ENCODE data around the gene BUD31.
"Not testable (repeated sequence)": the region's sequence is repeated elsewhere in the genome, so short reads cannot be mapped to it uniquely, and the experiment has no call there.

BUD31 gene

DNA sequence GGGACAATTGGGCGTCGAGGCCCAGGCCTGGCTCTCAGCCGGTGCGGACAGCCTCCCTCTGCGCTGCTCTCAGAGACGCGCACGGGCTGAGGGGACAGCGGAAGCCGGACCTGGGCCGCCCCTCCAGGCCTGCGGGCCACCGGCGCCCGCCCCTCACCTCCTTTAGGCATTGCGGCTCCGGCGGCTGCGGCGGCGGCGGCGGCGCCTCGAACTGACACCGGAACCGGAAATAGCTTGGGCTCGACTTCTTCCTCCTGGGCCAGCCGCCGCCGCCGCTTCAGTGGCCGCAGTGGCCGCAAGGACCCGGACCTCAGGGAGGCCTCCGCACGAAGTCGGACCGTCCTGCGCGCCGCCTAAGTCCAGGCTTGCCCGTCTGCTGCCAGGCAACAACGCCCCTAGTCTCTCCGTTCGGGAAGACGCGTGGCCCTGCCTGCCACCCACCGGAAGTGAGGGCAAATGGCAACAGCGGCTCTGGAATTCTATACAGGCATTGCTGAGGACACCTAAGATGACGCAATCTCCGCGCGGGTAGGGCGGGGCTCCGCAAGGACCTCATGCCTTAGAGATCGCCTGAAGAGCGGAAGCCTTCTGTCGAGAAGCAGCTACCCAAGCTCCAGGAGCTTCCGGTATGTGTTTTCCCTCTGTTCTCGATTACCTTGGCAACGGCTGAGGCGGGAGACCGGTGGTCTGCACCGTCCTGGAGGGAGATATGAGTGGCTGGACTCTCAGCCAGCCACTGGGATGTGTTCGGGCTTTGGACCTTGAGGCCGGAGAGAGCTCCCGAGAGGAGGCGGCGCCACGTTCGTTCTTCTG lies at the start of gene BUD31, which contains the start of gene PDAP1:
TSS of gene BUD31 (plus strand) at position 591 of the 813 bp plus-strand sequence. CDS start 2,124 bp downstream, outside the sequence.
TSS of gene PDAP1 (minus strand) at position 219 of the 813 bp plus-strand sequence. CDS start at position 170, 49 bp downstream.
- peak; percentile 87 for DNase-seq (ENCODE audit: low read depth)

DNA sequence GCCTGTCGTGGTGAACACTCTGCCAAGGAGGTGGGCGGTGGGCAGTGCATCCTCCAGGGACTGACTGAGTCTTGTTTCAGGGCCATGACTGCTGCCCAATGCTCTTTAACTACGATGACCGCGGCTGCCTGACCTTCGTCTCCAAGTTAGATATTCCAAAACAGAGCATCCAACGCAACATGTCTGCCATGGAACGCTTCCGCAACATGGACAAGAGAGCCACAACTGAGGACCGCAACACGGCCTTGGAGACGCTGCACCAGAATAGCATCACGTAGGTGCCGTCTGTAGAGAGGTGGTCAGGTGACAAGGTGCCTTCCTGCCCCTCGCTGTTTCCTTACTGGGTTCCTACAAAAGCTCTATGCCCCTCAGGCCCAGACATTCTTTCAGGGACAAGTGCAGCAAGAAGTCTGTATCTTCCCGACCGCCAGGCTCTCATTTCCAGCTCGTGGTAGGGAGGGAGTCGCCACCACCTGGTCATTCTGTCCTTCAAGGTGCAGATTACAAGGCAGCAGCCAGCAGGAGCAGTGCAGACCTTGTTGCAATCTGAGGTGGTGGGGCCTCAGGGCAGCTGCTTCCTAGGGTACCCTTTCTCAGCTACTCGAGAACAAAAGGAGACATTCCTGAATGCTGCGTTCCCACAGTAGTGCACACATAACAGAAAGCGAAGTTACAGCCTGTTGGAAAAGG lies 49.2 kb upstream of the BUD31 start:
- DNase-seq (ENCODE audit: low read depth), result no peak

DNA sequence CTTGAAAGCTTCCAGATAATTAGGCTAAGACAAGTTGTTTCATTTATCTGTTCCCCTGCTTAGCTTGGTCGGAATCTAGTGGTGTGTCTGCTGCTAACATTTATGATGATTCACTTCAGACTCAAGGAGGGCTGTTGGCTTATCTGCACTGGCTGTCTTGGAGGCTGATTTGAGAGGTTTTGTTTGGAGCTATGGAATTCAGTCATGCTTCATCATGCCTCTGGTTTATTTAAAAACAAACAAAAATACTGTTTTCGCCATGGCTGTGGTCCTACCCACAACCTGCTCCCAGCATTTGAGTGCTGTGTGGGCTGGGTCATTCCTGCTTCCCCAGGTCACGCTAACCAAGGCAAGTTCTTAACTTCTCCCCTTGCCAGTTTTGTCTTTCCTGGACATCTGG lies 46.0 kb upstream of the BUD31 start:
- no peak for DNase-seq (ENCODE audit: low read depth)

- no peak for DNase-seq (ENCODE audit: low read depth)
Observed at GRCh38 chr7:99363286-99363685, 45.5 kb upstream of the BUD31 start.

GRCh38 chr7:99365318-99366141 lies 43.2 kb upstream of the BUD31 start:
- DNase-seq (ENCODE audit: low read depth), result peak; percentile 44

DNA sequence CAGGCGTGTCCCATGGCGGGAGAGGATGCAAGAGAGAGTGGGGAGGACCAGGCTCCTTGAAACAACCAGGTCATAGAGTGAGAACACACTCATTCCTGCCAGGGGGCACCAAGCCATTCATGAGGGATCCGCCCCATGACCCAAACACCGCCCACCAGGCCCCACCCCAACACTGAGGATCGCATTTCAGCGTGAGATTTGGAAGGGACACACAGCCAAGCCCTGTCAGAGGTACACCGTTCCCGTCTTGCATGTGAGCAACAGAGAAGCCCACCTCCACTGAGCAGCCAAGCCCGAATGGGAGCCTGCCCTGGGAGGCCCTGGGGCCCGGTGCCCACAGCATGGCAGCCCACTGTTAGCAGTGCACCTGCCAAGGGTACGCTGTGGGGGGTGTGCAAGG lies 42.1 kb upstream of the BUD31 start:
- DNase-seq (ENCODE audit: low read depth), result no peak

DNA sequence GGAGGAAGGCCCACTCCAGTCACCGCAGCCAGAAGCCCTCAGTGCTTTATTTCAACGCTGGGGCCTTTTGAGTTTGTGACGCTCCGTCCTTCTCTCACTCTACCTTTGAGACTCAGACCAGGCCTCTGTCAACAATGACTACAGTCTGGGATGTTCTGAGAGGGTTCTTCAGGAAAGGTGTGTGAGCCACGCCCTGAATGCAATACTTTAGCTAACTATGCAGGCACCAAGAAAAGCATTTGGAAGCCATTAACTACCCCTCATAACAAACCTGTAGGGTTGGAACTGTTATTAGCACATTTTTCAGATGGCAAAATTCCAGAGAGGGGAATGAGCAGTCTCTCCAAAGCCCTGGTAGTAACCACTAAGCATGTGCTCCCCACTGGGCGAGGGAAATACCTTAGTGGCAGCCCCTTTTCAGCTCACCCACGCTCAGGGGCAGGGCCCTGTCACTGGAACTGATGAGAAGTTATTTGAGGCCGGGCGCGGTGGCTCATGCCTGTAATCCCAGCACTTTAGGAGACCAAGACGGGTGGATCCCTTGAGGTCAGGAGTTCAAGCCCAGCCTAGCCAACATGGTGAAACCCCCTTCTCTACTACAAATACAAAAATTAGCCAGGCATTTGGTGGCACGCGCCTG lies 39.9 kb upstream of the BUD31 start:
- no peak for DNase-seq (ENCODE audit: low read depth)

- DNase-seq (ENCODE audit: low read depth), result no peak
Observed at GRCh38 chr7:99369767-99370391, 38.9 kb upstream of the BUD31 start.

DNA sequence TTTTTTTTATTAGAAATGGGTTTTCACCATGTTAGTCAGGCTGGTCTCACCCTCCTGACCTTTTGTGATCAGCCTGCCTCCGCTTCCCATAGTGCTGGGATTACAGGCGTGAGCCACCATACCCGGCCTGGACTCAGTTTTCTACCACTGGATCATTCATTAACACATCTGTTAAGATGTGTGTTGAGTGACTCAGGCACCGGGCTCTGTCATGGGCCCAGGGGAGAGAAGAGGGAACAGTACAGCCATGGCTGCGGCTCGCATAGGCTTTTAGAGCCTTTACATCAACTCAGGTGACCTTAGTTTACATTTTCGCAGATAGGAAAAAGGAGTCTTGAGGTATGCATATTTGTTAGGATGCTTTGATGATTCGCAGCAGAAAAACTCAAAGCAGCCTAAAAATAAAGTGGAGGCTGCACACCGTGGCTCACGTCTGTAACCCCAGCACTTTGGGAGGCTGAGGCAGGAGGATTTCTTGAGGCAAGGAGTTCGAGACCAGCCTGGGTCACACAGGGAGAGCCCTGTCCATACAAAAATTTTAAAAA lies 37.3 kb upstream of the BUD31 start:
- DNase-seq (ENCODE audit: low read depth), result no peak

- DNase-seq (ENCODE audit: low read depth), result no peak
Observed at GRCh38 chr7:99372275-99373090, 36.3 kb upstream of the BUD31 start.

- no peak for DNase-seq (ENCODE audit: low read depth)
Observed at GRCh38 chr7:99373091-99374066, 35.4 kb upstream of the BUD31 start.

DNA sequence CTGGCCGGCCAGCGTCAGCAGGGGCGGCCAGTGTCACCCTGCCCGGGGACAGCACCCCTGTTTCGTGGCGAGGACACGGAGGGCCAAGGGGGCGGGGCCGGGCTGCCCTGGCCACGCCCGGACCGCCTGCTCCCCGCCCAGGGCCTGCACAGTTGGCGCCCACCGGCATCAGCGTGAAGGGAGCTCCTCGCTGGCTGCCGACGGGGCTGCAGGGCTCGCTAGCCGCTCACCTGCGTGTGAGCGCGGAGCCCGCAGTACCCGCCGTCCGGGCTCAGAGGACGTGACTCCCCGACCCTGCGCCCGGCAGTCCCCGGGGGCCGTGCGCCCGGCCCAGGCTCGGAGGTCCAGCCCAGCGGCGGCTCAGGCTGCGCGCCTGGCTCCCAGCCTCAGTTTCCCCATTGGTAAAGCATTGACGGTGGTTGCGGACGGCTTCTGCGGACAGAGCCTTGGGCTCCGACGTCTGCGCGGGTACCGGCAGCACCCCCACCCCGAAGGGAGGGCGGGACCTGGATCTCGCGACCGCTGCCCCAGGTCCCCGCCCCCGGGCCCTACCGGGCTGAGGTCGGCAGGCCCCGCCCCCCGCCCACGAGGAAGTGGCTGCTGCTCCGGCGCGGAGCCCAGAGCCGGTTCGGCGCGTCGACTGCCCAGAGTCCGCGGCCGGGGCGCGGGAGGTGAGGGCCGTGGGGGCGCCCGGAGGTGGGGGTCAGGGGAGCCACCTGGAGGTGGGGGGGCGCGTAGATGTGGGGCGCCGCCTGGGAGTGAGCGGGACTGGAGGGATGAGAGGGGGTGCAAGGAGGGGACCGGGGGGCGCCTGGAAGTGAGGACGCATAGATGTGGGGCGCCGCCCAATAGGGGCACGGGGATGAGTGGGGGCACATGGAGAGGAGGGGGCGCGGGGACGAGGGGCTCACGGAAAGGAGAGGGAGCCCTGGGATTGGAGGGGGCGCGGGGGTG lies 34.4 kb upstream of the BUD31 start, which contains the start of gene ARPC1B:
TSS of gene ARPC1B (plus strand) at position 620 of the 954 bp plus-strand sequence. CDS start 10,985 bp downstream, outside the sequence.
- peak; percentile 80 for DNase-seq (ENCODE audit: low read depth)

DNA sequence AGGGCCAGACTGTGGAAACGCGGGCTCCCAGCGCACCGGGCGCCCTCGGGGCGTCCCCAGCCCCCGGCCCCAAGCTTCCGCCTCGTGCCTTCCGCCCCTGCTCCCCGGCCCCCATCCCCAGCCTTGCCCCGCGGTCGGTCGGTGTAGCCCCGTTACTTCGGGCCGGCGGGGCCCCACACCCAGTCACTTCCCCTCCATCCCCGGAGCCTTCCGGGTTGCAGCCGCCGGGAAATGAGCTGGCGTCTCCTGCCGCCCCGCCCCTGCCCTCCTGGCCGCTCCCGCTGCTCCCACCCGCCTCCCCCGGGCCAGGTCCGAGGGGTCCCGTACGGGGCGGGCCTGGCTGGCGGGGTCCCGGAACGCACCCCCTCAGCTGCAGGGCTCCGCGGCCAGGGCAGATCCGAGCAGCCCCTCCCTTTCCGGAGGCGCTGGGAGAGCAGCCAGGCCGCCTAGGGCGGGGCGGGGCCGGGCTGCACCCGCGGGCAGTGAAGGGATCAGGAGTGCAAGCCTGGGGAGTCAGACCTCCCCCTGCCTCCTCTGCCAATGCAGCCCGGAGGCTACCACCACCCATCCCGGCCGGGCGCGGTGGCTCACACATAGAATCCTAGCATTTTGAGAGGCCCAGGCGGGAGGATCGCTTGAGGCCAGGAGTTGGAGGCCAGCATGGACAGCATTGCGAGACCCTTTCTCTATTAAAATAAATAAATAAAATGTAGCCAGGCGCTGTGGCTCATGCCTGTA lies 33.5 kb upstream of the BUD31 start:
- peak; percentile 59 for DNase-seq (ENCODE audit: low read depth)

- peak; percentile 77 for DNase-seq (ENCODE audit: low read depth)
Observed at GRCh38 chr7:99379043-99379577, 29.7 kb upstream of the BUD31 start.

GRCh38 chr7:99379693-99380031 lies 29.1 kb upstream of the BUD31 start:
- not testable (repeated sequence) for DNase-seq (ENCODE audit: low read depth)

GRCh38 chr7:99380032-99380822 lies 28.5 kb upstream of the BUD31 start:
- DNase-seq (ENCODE audit: low read depth), result no peak
